Colonic mucosa (tissue), 4 donors: ENCODE measurements around the gene SCFD2. TPM values are rescaled to one million over a fixed set of nuclear protein-coding genes. Genes with fewer than 3 reads are reported as not detected.
A peak's percentile ranks its signal among the peaks of the same experiment; 100 is the strongest.

Experiments used
- DNase-seq: peaks from one replicate; pipeline ENCODE4 v3.0.0-alpha.2; 2020
- H3K27ac ChIP-seq: fragments of 200-600 bp; one replicate; pipeline ENCODE4 v1.8.0; 2021
- H3K27me3 ChIP-seq: fragments of 200-600 bp; one replicate; pipeline ENCODE4 v1.8.0; 2021
- H3K36me3 ChIP-seq: fragments of 200-600 bp; one replicate; pipeline ENCODE4 v1.8.0; 2021
- H3K4me1 ChIP-seq: fragments of 200-600 bp; one replicate; pipeline ENCODE4 v1.8.0; 2021; ENCODE audit warnings: mild to moderate bottlenecking
- H3K4me3 ChIP-seq: fragments of 200-600 bp; one replicate; pipeline ENCODE4 v1.8.0; 2021
- H3K9ac ChIP-seq, 2 donors: one replicate each; pipeline ENCODE4 v1.7.0; 2013; ENCODE audit warnings: control low read depth in 2 of 2, low read depth in 2 of 2, low read length in 2 of 2
- H3K9me3 ChIP-seq: fragments of 200-600 bp; one replicate; pipeline ENCODE4 v1.8.0; 2021
- intact Hi-C: fragments of 100-400 bp; cut with DNase I; formaldehyde crosslinking; loops from one replicate; pipeline ENCODE4 v1.14.1; 2022
- total RNA-seq, 2 donors: library from RNA; stranded (reverse); fragmentation: NEBNext Ultra II Directional in 1 of 2; extraction: Animal tissue kit (Norgen Biotek cat#: 25700) in 1 of 2; gene quantifications; one replicate each; pipeline ENCODE4 v1.2.1, GENCODE V29; 2021
- TF ChIP-seq, protein P1 (sequence below): fragments of 200-600 bp; IDR thresholded peaks from one replicate; pipeline ENCODE4 v1.8.0; 2022; ENCODE audit warnings: antibody characterized with exemption, mild to moderate bottlenecking
- donor health status: healthy.
- donor health status: DM: no; HTN: no; CAD: no.
- donor health status: DM: no; HTN: no; CAD: no.

The SCFD2 gene
- total RNA-seq, 2 donors from 2014 or later: 11.5 to 29.4 TPM

DNA sequence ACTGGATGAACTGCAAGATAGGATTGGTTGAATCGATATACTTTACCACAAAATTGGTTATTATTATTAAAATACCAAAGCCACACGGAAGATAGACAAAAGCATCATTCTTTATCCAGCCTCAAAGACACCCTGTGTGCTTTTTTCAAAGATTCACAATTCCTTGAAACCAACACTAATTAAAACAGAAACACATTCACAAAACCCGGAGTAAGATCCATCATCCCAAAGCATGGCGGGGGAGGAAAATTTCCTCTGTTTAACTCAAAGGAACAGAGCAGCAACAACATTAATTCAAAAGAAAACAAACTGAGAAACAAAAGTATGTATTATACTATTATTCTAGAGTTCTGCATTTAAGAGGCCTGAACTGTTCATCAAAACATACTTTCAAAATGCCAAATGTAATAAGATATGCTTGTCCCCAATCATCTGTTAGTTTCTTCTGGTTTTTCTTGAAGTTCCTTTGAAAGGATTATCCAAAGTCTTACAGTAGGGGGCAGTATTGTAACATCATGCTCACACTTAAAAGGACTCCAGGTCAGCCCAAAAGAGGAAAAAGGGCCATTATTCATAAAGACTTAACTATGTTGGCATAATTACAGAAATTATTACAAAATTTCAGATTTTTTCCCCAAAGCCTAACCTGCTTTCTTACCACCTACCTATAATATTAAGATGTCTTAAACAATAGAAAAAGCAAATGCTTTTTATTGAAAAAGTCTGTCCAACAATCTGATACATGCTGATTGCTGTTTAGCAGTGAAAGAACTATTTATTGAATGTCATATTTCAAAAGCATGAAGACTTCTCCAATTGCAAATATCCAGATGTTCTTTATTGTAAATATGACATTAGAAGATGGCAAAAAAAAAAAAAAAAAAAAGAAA is 168.7 kb downstream of the SCFD2 start:
- Histone ChIP-seq H3K9me3 (no peaks in the 10 kb centered on the region), H3K27me3 (no peaks in the 10 kb centered on the region), H3K36me3 (no peaks in the 10 kb centered on the region), H3K9ac (no peak overlapping the region), H3K4me3 (no peak overlapping the region), H3K27ac (no peak overlapping the region), H3K4me1 (no peaks in the 10 kb centered on the region)
- intact Hi-C loops: loop anchor here (5.0 to 10.0 kb wide), 4 partner anchors 172 to 1035 kb away; no protein-coding TSS in a partner anchor
- TF ChIP-seq, protein P1, sequence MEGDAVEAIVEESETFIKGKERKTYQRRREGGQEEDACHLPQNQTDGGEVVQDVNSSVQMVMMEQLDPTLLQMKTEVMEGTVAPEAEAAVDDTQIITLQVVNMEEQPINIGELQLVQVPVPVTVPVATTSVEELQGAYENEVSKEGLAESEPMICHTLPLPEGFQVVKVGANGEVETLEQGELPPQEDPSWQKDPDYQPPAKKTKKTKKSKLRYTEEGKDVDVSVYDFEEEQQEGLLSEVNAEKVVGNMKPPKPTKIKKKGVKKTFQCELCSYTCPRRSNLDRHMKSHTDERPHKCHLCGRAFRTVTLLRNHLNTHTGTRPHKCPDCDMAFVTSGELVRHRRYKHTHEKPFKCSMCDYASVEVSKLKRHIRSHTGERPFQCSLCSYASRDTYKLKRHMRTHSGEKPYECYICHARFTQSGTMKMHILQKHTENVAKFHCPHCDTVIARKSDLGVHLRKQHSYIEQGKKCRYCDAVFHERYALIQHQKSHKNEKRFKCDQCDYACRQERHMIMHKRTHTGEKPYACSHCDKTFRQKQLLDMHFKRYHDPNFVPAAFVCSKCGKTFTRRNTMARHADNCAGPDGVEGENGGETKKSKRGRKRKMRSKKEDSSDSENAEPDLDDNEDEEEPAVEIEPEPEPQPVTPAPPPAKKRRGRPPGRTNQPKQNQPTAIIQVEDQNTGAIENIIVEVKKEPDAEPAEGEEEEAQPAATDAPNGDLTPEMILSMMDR: peak; percentile 74
- no peak for DNase-seq

GRCh38 chr4:53195815-53196661 is 169.8 kb downstream of the SCFD2 start:
- H3K27ac ChIP-seq: no peak overlapping the region
- intact Hi-C loops: loop anchor here (5.0 to 10.0 kb wide), 4 partner anchors 171 to 1036 kb away; no protein-coding TSS in a partner anchor

GRCh38 chr4:53194727-53195126 is 171.1 kb downstream of the SCFD2 start:
- TF ChIP-seq, protein P1: no peak

More at GRCh38 chr4:53195815-53196661, 169.8 kb downstream of the SCFD2 start:
- Histone ChIP-seq H3K27me3 (no peaks in the 10 kb centered on the region), H3K4me3 (no peak overlapping the region), H3K4me1 (no peaks in the 10 kb centered on the region), H3K9me3 (no peaks in the 10 kb centered on the region), H3K36me3 (no peaks in the 10 kb centered on the region), H3K9ac (no peak overlapping the region)
- TF ChIP-seq, protein P1: no peak
- DNase-seq: no peak

GRCh38 chr4:53193111-53193510 is 172.8 kb downstream of the SCFD2 start:
- intact Hi-C loops: loop anchor here (10.0 kb wide), 3 partner anchors 168 to 732 kb away; no protein-coding TSS in a partner anchor
- Histone ChIP-seq H3K4me3 (no peak overlapping the region), H3K27me3 (no peaks in the 10 kb centered on the region)

More at GRCh38 chr4:53194727-53195126, 171.1 kb downstream of the SCFD2 start:
- DNase-seq: no peak
- Histone ChIP-seq H3K36me3 (no peaks in the 10 kb centered on the region), H3K4me3 (no peak overlapping the region), H3K27me3 (no peaks in the 10 kb centered on the region), H3K9ac (no peak overlapping the region), H3K9me3 (no peaks in the 10 kb centered on the region), H3K27ac (no peak overlapping the region), H3K4me1 (no peaks in the 10 kb centered on the region)
- intact Hi-C loops: loop anchor here (5.0 to 10.0 kb wide), 4 partner anchors 170 to 1038 kb away; no protein-coding TSS in a partner anchor

More at GRCh38 chr4:53193111-53193510, 172.8 kb downstream of the SCFD2 start:
- Histone ChIP-seq H3K9ac (no peak overlapping the region), H3K27ac (no peak overlapping the region), H3K36me3 (no peaks in the 10 kb centered on the region), H3K4me1 (no peaks in the 10 kb centered on the region), H3K9me3 (no peaks in the 10 kb centered on the region)
- no peak for DNase-seq
- TF ChIP-seq, protein P1: no peak
